Measurements from ENCODE around the gene EPHB3. TPM values are rescaled to one million over a fixed set of nuclear protein-coding genes. Genes with fewer than 3 reads are reported as not detected.

Gene EPHB3
- polyA plus RNA-seq, 1 of the 3 experiments (the other 2 are of a cell fraction): 4.2 TPM

GRCh38 chr3:184552863-184553262 is 8.7 kb upstream of the EPHB3 start:
- ChIA-PET POLR2A (no interaction called here), CTCF (interaction anchor here (1.1 to 4.3 kb wide), 5 partner anchors 9 to 250 kb away, joined by 3 to 25 read pairs (median 5); no protein-coding TSS in a partner anchor)
- no peaks in the 10 kb centered on the region for H3K9me2 ChIP-seq
- no peak for DNase-seq
- H3K4me2 ChIP-seq: no peak overlapping the region
- 78% methylated on average over 13 of the region's 13 CpGs for WGBS (ENCODE audit: low lambda C conversion rate)
- H3K79me2 ChIP-seq (ENCODE audit: insufficient read depth): no peaks in the 10 kb centered on the region
- no peak overlapping the region for H2AFZ ChIP-seq (ENCODE audit: low read depth)
- no peak overlapping the region for H3K27ac ChIP-seq (ENCODE audit: low read depth in 2 of 2, low read length in 1 of 2)
- H3K4me1 ChIP-seq (ENCODE audit: control insufficient read depth in 1 of 2, insufficient read depth in 2 of 2, low read depth in 1 of 2, low read length in 1 of 2): no peaks in the 10 kb centered on the region
- H3F3A ChIP-seq (replicated peaks; ENCODE audit: insufficient read depth): no peaks in the 10 kb centered on the region
- H3K36me3 ChIP-seq (replicated peaks in 1 of 2; ENCODE audit: control insufficient read depth in 1 of 2, insufficient read depth in 2 of 2, low read length in 1 of 2): no peaks in the 10 kb centered on the region
- TF ChIP-seq, protein P1, sequence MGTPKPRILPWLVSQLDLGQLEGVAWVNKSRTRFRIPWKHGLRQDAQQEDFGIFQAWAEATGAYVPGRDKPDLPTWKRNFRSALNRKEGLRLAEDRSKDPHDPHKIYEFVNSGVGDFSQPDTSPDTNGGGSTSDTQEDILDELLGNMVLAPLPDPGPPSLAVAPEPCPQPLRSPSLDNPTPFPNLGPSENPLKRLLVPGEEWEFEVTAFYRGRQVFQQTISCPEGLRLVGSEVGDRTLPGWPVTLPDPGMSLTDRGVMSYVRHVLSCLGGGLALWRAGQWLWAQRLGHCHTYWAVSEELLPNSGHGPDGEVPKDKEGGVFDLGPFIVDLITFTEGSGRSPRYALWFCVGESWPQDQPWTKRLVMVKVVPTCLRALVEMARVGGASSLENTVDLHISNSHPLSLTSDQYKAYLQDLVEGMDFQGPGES (IDR thresholded peaks at IDR 0.05; ENCODE audit: low read depth, low read length): no peak
- TF ChIP-seq RCOR1 (IDR thresholded peaks at IDR 0.05; ENCODE audit: low read length) (no peak), MXI1 (IDR thresholded peaks at IDR 0.05; ENCODE audit: low read depth, low read length) (no peak), TEAD4 (IDR thresholded peaks at IDR 0.05; ENCODE audit: borderline replicate concordance, insufficient read depth) (no peak), RAD21 (IDR thresholded peaks at IDR 0.05; ENCODE audit: low read length) (no peak), EP300 (IDR thresholded peaks at IDR 0.05; ENCODE audit: borderline replicate concordance in 1 of 2, low read depth in 1 of 2, low read length in 1 of 2) (no peak), REST (IDR thresholded peaks at IDR 0.05; ENCODE audit: low read depth, low read length) (no peak), NFIC (IDR thresholded peaks at IDR 0.05; ENCODE audit: borderline replicate concordance) (no peak), ZBTB33 (IDR thresholded peaks at IDR 0.05; ENCODE audit: borderline replicate concordance, low read depth) (no peak), SIN3A (IDR thresholded peaks at IDR 0.05; ENCODE audit: borderline replicate concordance, low read depth, low read length) (no peak), FOXM1 (IDR thresholded peaks at IDR 0.05; ENCODE audit: low read depth) (no peak), MEF2A (IDR thresholded peaks at IDR 0.05; ENCODE audit: borderline replicate concordance, low read depth) (no peak), RXRA (IDR thresholded peaks at IDR 0.05; ENCODE audit: borderline replicate concordance, low read depth) (no peak), EZH2phosphoT487 (IDR thresholded peaks at IDR 0.05; ENCODE audit: borderline replicate concordance, low read depth) (no peak)
- TF ChIP-seq, protein P2, sequence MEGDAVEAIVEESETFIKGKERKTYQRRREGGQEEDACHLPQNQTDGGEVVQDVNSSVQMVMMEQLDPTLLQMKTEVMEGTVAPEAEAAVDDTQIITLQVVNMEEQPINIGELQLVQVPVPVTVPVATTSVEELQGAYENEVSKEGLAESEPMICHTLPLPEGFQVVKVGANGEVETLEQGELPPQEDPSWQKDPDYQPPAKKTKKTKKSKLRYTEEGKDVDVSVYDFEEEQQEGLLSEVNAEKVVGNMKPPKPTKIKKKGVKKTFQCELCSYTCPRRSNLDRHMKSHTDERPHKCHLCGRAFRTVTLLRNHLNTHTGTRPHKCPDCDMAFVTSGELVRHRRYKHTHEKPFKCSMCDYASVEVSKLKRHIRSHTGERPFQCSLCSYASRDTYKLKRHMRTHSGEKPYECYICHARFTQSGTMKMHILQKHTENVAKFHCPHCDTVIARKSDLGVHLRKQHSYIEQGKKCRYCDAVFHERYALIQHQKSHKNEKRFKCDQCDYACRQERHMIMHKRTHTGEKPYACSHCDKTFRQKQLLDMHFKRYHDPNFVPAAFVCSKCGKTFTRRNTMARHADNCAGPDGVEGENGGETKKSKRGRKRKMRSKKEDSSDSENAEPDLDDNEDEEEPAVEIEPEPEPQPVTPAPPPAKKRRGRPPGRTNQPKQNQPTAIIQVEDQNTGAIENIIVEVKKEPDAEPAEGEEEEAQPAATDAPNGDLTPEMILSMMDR (IDR thresholded peaks at IDR 0.05): no peak
- no peak overlapping the region for H3K9ac ChIP-seq
- no peaks in the 10 kb centered on the region for H4K20me1 ChIP-seq (ENCODE audit: insufficient read depth)
- no peaks in the 10 kb centered on the region for H3K9me3 ChIP-seq
- peaks cover 9% of the 10 kb centered on the region; the same call in 1 of the 2 replicates for H3K27me3 ChIP-seq (ENCODE audit: insufficient read depth)
- H3K4me3 ChIP-seq (ENCODE audit: low read depth in 2 of 2, low read length in 1 of 2): no peak overlapping the region

All from SK-N-SH (cell line).